ENCODE results near the gene CTBP2. TPM values are rescaled to one million over a fixed set of nuclear protein-coding genes. Genes with fewer than 3 reads are reported as not detected.
"Not testable (repeated sequence)": the region's sequence is repeated elsewhere in the genome, so short reads cannot be mapped to it uniquely, and the experiment has no call there.

Gene CTBP2
- total RNA-seq, 1 experiment from 2014 or later: 125 TPM

- intact Hi-C loops (cut with micrococcal nuclease; ENCODE audit: unreplicated experiment) (loop anchor here (10.0 kb wide), 1 partner anchor 72 kb away; no protein-coding TSS in a partner anchor), in situ Hi-C loops (cut with HindIII; ENCODE audit: low pct_unique_long_range_greater_than_20kb, low sequenced_read_pairs) (no loop called here)
- H3K4me1 ChIP-seq (ENCODE audit: control insufficient read depth, insufficient read depth, low read length): peaks cover 34% of the 10 kb centered on the region
- ChIA-PET CTCF (interaction anchor here (0.9 kb wide), 1 partner anchor 35 kb away, joined by 4 read pairs; no protein-coding TSS in a partner anchor), POLR2A (interaction anchor here (0.5 to 0.6 kb wide), 3 partner anchors 17 to 371 kb away, joined by 4 read pairs; no protein-coding TSS in a partner anchor)
- ATAC-seq: no peak
- BruUV-seq (replicated peaks): no TSS peak
- H3K9me3 ChIP-seq (ENCODE audit: control insufficient read depth, insufficient read depth, low read depth, low read length): no peaks in the 10 kb centered on the region
- H3K36me3 ChIP-seq (ENCODE audit: control insufficient read depth, insufficient read depth, low read length): no peaks in the 10 kb centered on the region
- TF ChIP-seq TCF7L2 (IDR thresholded peaks at IDR 0.05; ENCODE audit: low read depth, low read length) (no peak), REST (IDR thresholded peaks at IDR 0.05; ENCODE audit: insufficient read depth in 1 of 2, low read depth in 2 of 2, low read length in 1 of 2) (no peak), POLR2AphosphoS5 (IDR thresholded peaks at IDR 0.05; ENCODE audit: low read depth, low read length) (no peak), CTCF (IDR thresholded peaks at IDR 0.05) (no peak), SIN3A (IDR thresholded peaks at IDR 0.05; ENCODE audit: borderline replicate concordance, insufficient read depth, low read depth, low read length) (no peak)
- peak overlapping the region; percentile 81; the same call in 1 of the 2 replicates for H3K27ac ChIP-seq (ENCODE audit: low read length)
- no peak for DNase-seq (ENCODE audit: low read depth, low spot score)
- peak overlapping the region in 1 of 2 experiments; percentile 25; a peak in 1 of 4 replicates for H3K4me3 ChIP-seq (ENCODE audit: low read depth in 2 of 2, low read length in 2 of 2)
- H3K27me3 ChIP-seq (ENCODE audit: control insufficient read depth, insufficient read depth, low read length): no peaks in the 10 kb centered on the region
These were observed 77.3 kb downstream of the CTBP2 start for GRCh38 chr10:125082881-125083575.

GRCh38 chr10:125082471-125082870 is 77.9 kb downstream of the CTBP2 start:
- in situ Hi-C loops (cut with HindIII; ENCODE audit: low pct_unique_long_range_greater_than_20kb, low sequenced_read_pairs); H3K9me3 ChIP-seq (ENCODE audit: control insufficient read depth, insufficient read depth, low read depth, low read length); H3K27ac ChIP-seq (ENCODE audit: low read length); CTCF ChIA-PET; H3K4me3 ChIP-seq (ENCODE audit: low read depth in 2 of 2, low read length in 2 of 2); BruUV-seq (replicated peaks); H3K36me3 ChIP-seq (ENCODE audit: control insufficient read depth, insufficient read depth, low read length); H3K27me3 ChIP-seq (ENCODE audit: control insufficient read depth, insufficient read depth, low read length); DNase-seq (ENCODE audit: low read depth, low spot score); ATAC-seq: not testable (repeated sequence)
- intact Hi-C loops (cut with micrococcal nuclease; ENCODE audit: unreplicated experiment): loop anchor here (10.0 kb wide), 1 partner anchor 72 kb away; no protein-coding TSS in a partner anchor
- POLR2A ChIA-PET: interaction anchor here (0.5 to 0.6 kb wide), 2 partner anchors 16 to 370 kb away, joined by 4 read pairs; no protein-coding TSS in a partner anchor
- peaks cover 34% of the 10 kb centered on the region for H3K4me1 ChIP-seq (ENCODE audit: control insufficient read depth, insufficient read depth, low read length)

- intact Hi-C loops (cut with micrococcal nuclease; ENCODE audit: unreplicated experiment): loop anchor here (10.0 kb wide), 1 partner anchor 73 kb away; no protein-coding TSS in a partner anchor
- Histone ChIP-seq H3K36me3 (ENCODE audit: control insufficient read depth, insufficient read depth, low read length) (no peaks in the 10 kb centered on the region), H3K4me1 (ENCODE audit: control insufficient read depth, insufficient read depth, low read length) (peaks cover 34% of the 10 kb centered on the region), H3K27ac (ENCODE audit: low read length) (no peak overlapping the region), H3K27me3 (ENCODE audit: control insufficient read depth, insufficient read depth, low read length) (no peaks in the 10 kb centered on the region), H3K9me3 (ENCODE audit: control insufficient read depth, insufficient read depth, low read depth, low read length) (no peaks in the 10 kb centered on the region), H3K4me3 (ENCODE audit: low read depth in 2 of 2, low read length in 2 of 2) (no peak overlapping the region)
- ChIA-PET POLR2A (no interaction called here), CTCF (no interaction called here)
- BruUV-seq (replicated peaks): no TSS peak
- in situ Hi-C loops (cut with HindIII; ENCODE audit: low pct_unique_long_range_greater_than_20kb, low sequenced_read_pairs): no loop called here
- DNase-seq (ENCODE audit: low read depth, low spot score): no peak
- ATAC-seq: no peak
- no peak for TF ChIP-seq CTCF (IDR thresholded peaks at IDR 0.05)
- TF ChIP-seq POLR2AphosphoS5 (IDR thresholded peaks at IDR 0.05; ENCODE audit: low read depth, low read length): no peak
- TF ChIP-seq SIN3A (IDR thresholded peaks at IDR 0.05; ENCODE audit: borderline replicate concordance, insufficient read depth, low read depth, low read length): no peak
- no peak for TF ChIP-seq TCF7L2 (IDR thresholded peaks at IDR 0.05; ENCODE audit: low read depth, low read length)
- TF ChIP-seq REST (IDR thresholded peaks at IDR 0.05; ENCODE audit: insufficient read depth in 1 of 2, low read depth in 2 of 2, low read length in 1 of 2): no peak
These were observed 78.4 kb downstream of the CTBP2 start for GRCh38 chr10:125081931-125082330.

All from Panc1 (cell line).